CD8-positive, alpha-beta memory T cell (primary cell): ENCODE measurements around the gene DMRTC2. TPM values are rescaled to one million over a fixed set of nuclear protein-coding genes. Genes with fewer than 3 reads are reported as not detected.

Experiments used
- CTCF ChIA-PET: fragments of 350-600 bp; sonication (Branson Sonifier 250); formaldehyde crosslinking; loops from one replicate; lab custom pipeline; 2021; ENCODE audit warnings: antibody characterized with exemption; lab: Charles Lee
- POLR2A ChIA-PET: fragments of 350-600 bp; sonication (Branson Sonifier 250); formaldehyde crosslinking; loops from one replicate; lab custom pipeline; 2021; ENCODE audit warnings: antibody characterized with exemption; lab: Charles Lee
- DNase-seq, 5 donors: peaks; one replicate each; pipeline versions ENCODE4 v3.0.0 to v3.0.0-alpha.2; 2020 to 2022; ENCODE audit warnings: mixed read lengths in 1 of 5
- H3K27ac ChIP-seq: one replicate; pipeline ENCODE4 v1.7.0; 2013; ENCODE audit warnings: low read depth, mild to moderate bottlenecking, low read length, moderate library complexity
- H3K27me3 ChIP-seq: 2 replicates; pipeline ENCODE4 v1.7.0; 2013; ENCODE audit warnings: low read length, mild to moderate bottlenecking; ENCODE audit not compliant: insufficient read depth, poor library complexity, severe bottlenecking
- H3K36me3 ChIP-seq: 2 replicates; pipeline ENCODE4 v1.7.0; 2013; ENCODE audit warnings: mild to moderate bottlenecking, low read length, moderate library complexity; ENCODE audit not compliant: insufficient read depth
- H3K4me1 ChIP-seq: 2 replicates; pipeline ENCODE4 v1.7.0; 2013; ENCODE audit warnings: mild to moderate bottlenecking, low read length, moderate library complexity; ENCODE audit not compliant: insufficient read depth
- H3K4me3 ChIP-seq: 2 replicates; pipeline ENCODE4 v1.7.0; 2013; ENCODE audit warnings: mild to moderate bottlenecking, low read length
- H3K9me3 ChIP-seq: 2 replicates; pipeline ENCODE4 v1.7.0; 2013; ENCODE audit warnings: mild to moderate bottlenecking, low read length
- H3K27ac Mint-ChIP-seq, 8 donors: one replicate each; pipeline ENCODE4 v1.8.0; 2020 to 2021; ENCODE audit warnings: mixed read lengths in 8 of 8, mild to moderate bottlenecking in 6 of 8, inconsistent platforms in 3 of 8, moderate library complexity in 3 of 8
- H3K27me3 Mint-ChIP-seq, 2 donors: one replicate each; pipeline ENCODE4 v1.8.0; 2020 to 2021; ENCODE audit warnings: mixed read lengths in 2 of 2, mild to moderate bottlenecking in 1 of 2, moderate library complexity in 1 of 2
- H3K36me3 Mint-ChIP-seq, 3 donors: one replicate each; pipeline ENCODE4 v1.8.0; 2020 to 2021; ENCODE audit warnings: mixed read lengths in 3 of 3, inconsistent platforms in 1 of 3, mild to moderate bottlenecking in 1 of 3
- H3K4me1 Mint-ChIP-seq, 3 donors: one replicate each; pipeline ENCODE4 v1.8.0; 2020 to 2021; ENCODE audit warnings: mixed read lengths in 3 of 3, inconsistent platforms in 1 of 3, mild to moderate bottlenecking in 1 of 3
- H3K4me3 Mint-ChIP-seq, 7 donors: one replicate each; pipeline ENCODE4 v1.8.0; 2020 to 2021; ENCODE audit warnings: mixed read lengths in 7 of 7, mild to moderate bottlenecking in 6 of 7, moderate library complexity in 4 of 7, inconsistent platforms in 2 of 7
- H3K9me3 Mint-ChIP-seq, 5 donors: one replicate each; pipeline ENCODE4 v1.8.0; 2020 to 2022; ENCODE audit warnings: mixed read lengths in 5 of 5, mild to moderate bottlenecking in 3 of 5, moderate library complexity in 2 of 5, inconsistent platforms in 1 of 5
- polyA plus RNA-seq: library from polyadenylated mRNA; unstranded; fragments of 300-500 nt; fragmentation: Illumina TruSeq; gene quantifications from one replicate; pipeline ENCODE4 v1.2.3, GENCODE V29; 2021
- total RNA-seq, 2 experiments: library from RNA; stranded (reverse); gene quantifications; one replicate each; pipeline ENCODE4 v1.2.3, GENCODE V29; 2021

DMRTC2 gene
- total and polyA plus RNA-seq, 3 experiments from 2014 or later: not detected

DNA sequence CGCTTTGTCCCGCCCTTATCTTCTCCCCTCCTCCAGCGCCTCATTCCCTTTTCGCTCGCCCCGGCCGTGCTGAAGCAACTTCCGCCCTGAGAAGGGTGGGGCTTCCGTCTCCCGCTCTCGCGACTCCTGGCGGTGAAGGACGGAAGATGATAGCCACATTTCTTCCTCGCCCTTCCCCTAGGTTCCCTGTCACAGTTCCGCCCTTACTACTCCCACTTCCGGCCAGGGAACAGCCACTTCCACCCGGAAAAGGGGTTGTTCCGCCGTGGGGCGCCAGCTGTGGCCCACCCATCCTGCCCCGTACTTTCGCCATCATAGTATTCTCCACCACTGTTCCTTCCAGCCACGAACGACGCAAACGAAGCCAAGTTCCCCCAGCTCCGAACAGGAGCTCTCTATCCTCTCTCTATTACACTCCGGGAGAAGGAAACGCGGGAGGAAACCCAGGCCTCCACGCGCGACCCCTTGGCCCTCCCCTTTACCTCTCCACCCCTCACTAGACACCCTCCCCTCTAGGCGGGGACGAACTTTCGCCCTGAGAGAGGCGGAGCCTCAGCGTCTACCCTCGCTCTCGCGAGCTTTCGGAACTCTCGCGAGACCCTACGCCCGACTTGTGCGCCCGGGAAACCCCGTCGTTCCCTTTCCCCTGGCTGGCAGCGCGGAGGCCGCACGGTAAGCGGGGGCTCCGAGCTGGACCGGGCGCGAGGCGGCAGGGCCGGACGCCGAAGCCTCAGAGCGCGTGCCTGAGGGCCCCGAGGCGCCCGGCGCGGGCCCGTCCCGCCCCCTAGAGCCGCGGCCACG is 15.0 kb downstream of the DMRTC2 start, which contains the start of gene RPS19:
TSS of gene RPS19 (plus strand) at position 638 of the 801 bp plus-strand sequence. CDS start 520 bp downstream, outside the sequence.
- Histone ChIP-seq H3K4me1 (peaks cover 48% of the 10 kb centered on the region), H3K4me3 (peak within 1 kb of the TSS; percentile 79), H3K27me3 (no peaks in the 10 kb centered on the region), H3K9me3 (no peaks in the 10 kb centered on the region), H3K36me3 (peaks cover 37% of the 10 kb centered on the region), H3K27ac (peak within 1 kb of the TSS; percentile 93)
- ChIA-PET CTCF (interaction anchor here (0.6 to 4.5 kb wide), 24 partner anchors 8 to 904 kb away, joined by 3 to 85 read pairs (median 4); partner anchors contain the start of genes ARHGEF1 and RABAC1), POLR2A (interaction anchor here (0.7 to 3.7 kb wide), 14 partner anchors 9 to 596 kb away, joined by 3 to 72 read pairs (median 9); partner anchors contain the start of genes ERFL, HNRNPUL1 and RABAC1)
- H3K4me1 Mint-ChIP-seq: peaks cover 43 to 50% (median 46%) of the 10 kb centered on the region in 3 donors
- H3K27ac Mint-ChIP-seq: peak within 1 kb of the TSS; percentile 86 to 100 (median 96)
- peak; percentile 96 to 99 (median 98) for DNase-seq
- no peaks in the 10 kb centered on the region for H3K9me3 Mint-ChIP-seq
- peaks cover 0 to 4% of the 10 kb centered on the region in 2 donors for H3K27me3 Mint-ChIP-seq
- H3K36me3 Mint-ChIP-seq: peaks cover 5 to 49% (median 20%) of the 10 kb centered on the region in 3 donors
- H3K4me3 Mint-ChIP-seq: peak within 1 kb of the TSS; percentile 88 to 99 (median 92)

DNA sequence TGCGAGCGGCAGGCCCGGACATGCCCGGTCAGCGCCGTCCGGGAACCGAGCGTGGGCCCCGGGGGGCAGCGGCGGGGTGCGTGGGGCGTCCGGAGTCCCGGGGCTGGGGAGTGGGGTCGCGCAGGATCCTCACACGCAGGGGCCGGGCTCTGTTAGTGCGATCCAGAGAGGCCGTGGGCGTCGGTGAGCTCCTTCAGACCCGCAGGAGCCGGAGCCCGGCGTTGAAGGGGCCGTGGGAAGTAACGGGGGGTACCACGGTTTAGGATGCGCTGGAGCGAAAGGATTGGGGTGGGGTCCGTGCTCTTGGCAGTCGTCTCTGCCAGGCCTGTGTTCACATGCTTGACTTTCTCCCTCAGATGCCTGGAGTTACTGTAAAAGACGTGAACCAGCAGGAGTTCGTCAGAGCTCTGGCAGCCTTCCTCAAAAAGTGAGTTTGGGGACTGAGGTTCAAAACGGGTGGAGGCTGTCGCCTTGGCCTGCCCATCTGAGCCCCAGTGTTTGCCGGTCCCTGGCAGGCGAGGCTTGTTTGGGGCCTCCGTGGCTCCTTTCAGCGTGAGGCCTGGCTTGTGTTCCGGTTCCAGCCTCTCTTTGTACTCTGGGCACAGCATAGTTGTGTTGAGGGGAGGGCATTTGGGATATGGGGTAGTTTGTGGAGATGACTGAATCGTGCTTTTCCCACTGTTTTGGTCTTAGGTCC is 15.7 kb downstream of the DMRTC2 start:
- no peaks in the 10 kb centered on the region for H3K9me3 ChIP-seq
- H3K4me3 Mint-ChIP-seq: peak overlapping the region; percentile 87 to 99 (median 92)
- H3K27me3 Mint-ChIP-seq: peaks cover 0 to 4% of the 10 kb centered on the region in 2 donors
- peak overlapping the region; percentile 93 for H3K27ac ChIP-seq
- peak overlapping the region; percentile 85 to 100 (median 94) for H3K27ac Mint-ChIP-seq
- peaks cover 44% of the 10 kb centered on the region for H3K36me3 ChIP-seq
- peaks cover 55% of the 10 kb centered on the region for H3K4me1 ChIP-seq
- no peak for DNase-seq
- H3K36me3 Mint-ChIP-seq: peaks cover 5 to 55% (median 20%) of the 10 kb centered on the region in 3 donors
- ChIA-PET POLR2A (interaction anchor here (1.0 to 3.7 kb wide), 14 partner anchors 8 to 596 kb away, joined by 3 to 72 read pairs (median 8); partner anchors contain the start of genes ERFL, HNRNPUL1 and RABAC1), CTCF (interaction anchor here (1.0 to 4.5 kb wide), 19 partner anchors 8 to 384 kb away, joined by 3 to 85 read pairs (median 6); partner anchors contain the start of genes ARHGEF1 and RABAC1)
- no peaks in the 10 kb centered on the region for H3K9me3 Mint-ChIP-seq
- peak overlapping the region; percentile 79 for H3K4me3 ChIP-seq
- H3K4me1 Mint-ChIP-seq: peaks cover 46 to 55% (median 51%) of the 10 kb centered on the region in 3 donors
- no peaks in the 10 kb centered on the region for H3K27me3 ChIP-seq

DNA sequence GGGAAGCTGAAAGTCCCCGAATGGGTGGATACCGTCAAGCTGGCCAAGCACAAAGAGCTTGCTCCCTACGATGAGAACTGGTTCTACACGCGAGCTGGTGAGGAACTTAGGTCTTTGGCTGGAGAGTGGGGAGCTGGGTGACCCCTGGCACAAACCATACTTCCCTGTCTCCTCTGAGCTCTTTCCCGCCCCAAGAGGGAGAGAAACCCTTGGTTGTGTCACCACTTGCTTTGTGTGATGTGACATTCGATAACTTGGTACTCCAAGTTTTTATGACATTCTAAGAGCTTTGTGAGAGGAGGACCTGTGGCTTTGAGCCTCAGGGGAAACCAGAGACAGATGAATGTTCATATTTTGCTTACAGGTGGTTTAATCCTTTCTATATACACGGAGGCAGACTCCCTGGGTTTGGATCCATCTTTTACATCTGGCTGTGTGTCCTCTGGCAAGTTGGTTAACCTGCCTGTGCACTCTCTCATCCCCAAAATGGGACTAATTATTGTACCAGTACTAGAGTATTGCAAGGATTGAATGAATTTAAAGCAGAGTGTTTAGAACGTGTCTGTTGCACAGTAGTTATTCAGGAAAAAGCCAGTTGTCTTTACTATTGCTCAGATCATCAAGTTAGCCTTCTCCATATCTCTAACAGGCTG is 16.4 kb downstream of the DMRTC2 start:
- H3K4me1 ChIP-seq: peaks cover 57% of the 10 kb centered on the region
- Mint-ChIP-seq H3K27ac (peak overlapping the region; percentile 85 to 100 (median 94)), H3K9me3 (no peaks in the 10 kb centered on the region), H3K4me1 (peaks cover 48 to 58% (median 53%) of the 10 kb centered on the region in 3 donors), H3K36me3 (peaks cover 5 to 58% (median 20%) of the 10 kb centered on the region in 3 donors), H3K4me3 (peak overlapping the region; percentile 87 to 99 (median 92)), H3K27me3 (peaks cover 0 to 4% of the 10 kb centered on the region in 2 donors)
- ChIA-PET CTCF (interaction anchor here (2.0 to 4.5 kb wide), 8 partner anchors 11 to 97 kb away, joined by 7 to 85 read pairs (median 26); partner anchors contain the start of genes ARHGEF1 and RABAC1), POLR2A (interaction anchor here (1.0 to 3.7 kb wide), 6 partner anchors 12 to 97 kb away, joined by 3 to 72 read pairs (median 22); partner anchors contain the start of gene RABAC1)
- H3K27me3 ChIP-seq: no peaks in the 10 kb centered on the region
- H3K27ac ChIP-seq: peak overlapping the region; percentile 93
- peak overlapping the region; percentile 79 for H3K4me3 ChIP-seq
- H3K36me3 ChIP-seq: peaks cover 48% of the 10 kb centered on the region
- H3K9me3 ChIP-seq: no peaks in the 10 kb centered on the region
- DNase-seq: no peak

DNA sequence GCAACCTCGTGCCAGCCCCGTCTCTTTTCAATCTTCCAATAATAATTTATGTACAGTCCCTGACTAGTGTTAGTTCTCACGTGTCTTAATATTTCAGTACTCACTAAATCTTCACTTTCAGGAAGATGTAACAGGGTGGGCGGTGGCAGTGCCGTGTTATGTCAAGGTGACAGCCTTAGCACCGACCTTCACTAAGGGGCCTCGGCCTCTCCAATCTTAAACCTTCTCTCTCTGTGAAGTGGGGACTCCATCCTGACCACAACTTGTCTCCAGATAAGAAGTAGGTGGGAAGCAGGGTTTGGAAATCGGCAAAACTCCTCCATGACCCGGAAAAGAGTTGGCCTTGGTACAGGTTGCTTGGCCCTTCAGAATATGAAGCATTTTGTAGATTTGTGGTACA is 17.0 kb downstream of the DMRTC2 start:
- Mint-ChIP-seq H3K27ac (peak overlapping the region; percentile 51 to 100 (median 92)), H3K9me3 (no peaks in the 10 kb centered on the region), H3K27me3 (peaks cover 0 to 4% of the 10 kb centered on the region in 2 donors), H3K36me3 (peaks cover 5 to 62% (median 20%) of the 10 kb centered on the region in 3 donors), H3K4me1 (peaks cover 51 to 62% (median 56%) of the 10 kb centered on the region in 3 donors), H3K4me3 (peak overlapping the region; percentile 87 to 99 (median 92))
- POLR2A ChIA-PET: interaction anchor here (1.0 to 3.7 kb wide), 5 partner anchors 11 to 84 kb away, joined by 3 to 72 read pairs (median 24); no protein-coding TSS in a partner anchor
- H3K4me1 ChIP-seq: peaks cover 62% of the 10 kb centered on the region
- H3K9me3 ChIP-seq: no peaks in the 10 kb centered on the region
- DNase-seq: no peak
- H3K4me3 ChIP-seq: no peak overlapping the region
- CTCF ChIA-PET: interaction anchor here (0.7 to 16.3 kb wide), 8 partner anchors 10 to 173 kb away, joined by 3 to 227 read pairs (median 31); partner anchors contain the start of genes ARHGEF1 and RABAC1
- H3K27me3 ChIP-seq: no peaks in the 10 kb centered on the region
- H3K36me3 ChIP-seq: peaks cover 49% of the 10 kb centered on the region
- H3K27ac ChIP-seq: peak overlapping the region; percentile 93

DNA sequence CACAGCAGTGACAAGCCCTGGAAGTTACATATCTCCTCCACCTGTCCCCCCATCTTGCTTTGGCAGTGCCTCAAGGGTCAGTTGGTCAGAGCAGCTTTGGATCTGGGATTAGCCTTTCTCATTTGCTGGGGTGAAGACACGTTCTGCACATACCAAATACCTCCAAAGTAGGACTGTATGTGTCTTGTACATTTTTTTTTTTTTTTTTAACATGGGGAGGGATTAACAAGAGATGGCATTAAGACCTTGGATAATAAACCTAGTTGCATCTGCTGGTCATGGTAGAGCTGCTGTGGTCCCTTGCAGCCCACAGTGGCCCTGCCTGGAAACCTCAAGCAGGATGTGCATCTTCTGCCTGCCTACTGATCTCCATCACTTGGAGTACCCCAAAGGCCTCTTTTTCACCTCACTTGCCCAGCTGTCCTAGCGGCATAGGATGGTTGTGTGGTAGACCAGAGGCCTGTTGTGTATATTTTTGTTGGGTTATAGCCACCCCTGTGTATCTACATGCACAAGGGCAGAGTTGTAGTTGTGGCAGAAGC is 17.7 kb downstream of the DMRTC2 start:
- Mint-ChIP-seq H3K27me3 (no peaks in the 10 kb centered on the region), H3K9me3 (no peaks in the 10 kb centered on the region), H3K36me3 (peaks cover 5 to 66% (median 20%) of the 10 kb centered on the region in 3 donors), H3K4me1 (peaks cover 51 to 62% (median 56%) of the 10 kb centered on the region in 3 donors), H3K4me3 (peak overlapping the region; percentile 62 to 94 (median 90)), H3K27ac (peak overlapping the region; percentile 51 to 95 (median 82))
- ChIA-PET CTCF (interaction anchor here (0.7 to 16.3 kb wide), 5 partner anchors 12 to 172 kb away, joined by 3 to 227 read pairs (median 3); partner anchors contain the start of gene ARHGEF1), POLR2A (interaction anchor here (0.6 to 1.3 kb wide), 6 partner anchors 9 to 83 kb away, joined by 3 to 7 read pairs (median 4); no protein-coding TSS in a partner anchor)
- Histone ChIP-seq H3K4me3 (peak overlapping the region; percentile 7), H3K27ac (peak overlapping the region; percentile 93), H3K9me3 (no peaks in the 10 kb centered on the region), H3K4me1 (peaks cover 69% of the 10 kb centered on the region), H3K27me3 (no peaks in the 10 kb centered on the region), H3K36me3 (peaks cover 49% of the 10 kb centered on the region)
- peak in 1 of 5 donors; percentile 26 for DNase-seq

DNA sequence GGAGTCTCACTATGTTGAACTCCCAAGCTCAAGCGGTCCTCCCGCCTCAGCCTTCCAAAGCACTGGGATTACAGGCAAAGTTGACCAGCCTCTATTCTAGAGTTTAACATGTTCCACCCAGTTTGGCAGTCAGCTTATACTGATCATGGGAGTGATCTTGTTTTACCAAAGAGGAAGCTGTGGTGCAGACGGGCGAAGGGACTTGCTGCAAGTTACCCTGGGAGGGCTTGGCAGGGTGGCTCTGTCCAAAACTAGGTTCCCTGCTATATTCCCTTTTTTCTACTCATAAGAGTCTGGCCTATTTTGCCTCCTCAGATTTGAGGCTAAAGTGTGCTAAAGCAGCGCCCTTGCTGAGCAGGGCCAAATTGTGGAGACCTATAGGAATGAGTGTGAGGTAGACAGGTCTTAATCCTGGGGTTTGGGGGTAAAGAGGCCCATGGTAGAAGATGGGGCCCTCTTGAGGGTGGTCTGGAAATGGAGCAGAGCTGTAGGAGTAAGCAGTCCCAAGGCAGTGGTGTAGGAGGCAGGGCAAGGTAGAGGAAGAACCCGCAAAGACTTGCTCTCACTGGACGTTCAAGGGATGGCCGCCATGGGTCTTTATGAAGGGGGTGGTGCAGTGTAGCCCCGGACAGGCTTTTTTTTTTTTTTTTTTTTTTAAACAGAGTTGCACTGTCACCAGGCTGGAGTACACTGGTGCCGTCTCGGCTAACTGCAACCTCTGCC is 18.5 kb downstream of the DMRTC2 start:
- H3K27ac ChIP-seq: peak overlapping the region; percentile 12
- H3K9me3 Mint-ChIP-seq: no peaks in the 10 kb centered on the region
- ChIA-PET POLR2A (interaction anchor here (0.6 to 1.3 kb wide), 7 partner anchors 8 to 1293 kb away, joined by 3 to 7 read pairs (median 4); no protein-coding TSS in a partner anchor), CTCF (interaction anchor here (0.9 to 16.3 kb wide), 5 partner anchors 11 to 172 kb away, joined by 3 to 227 read pairs (median 5); partner anchors contain the start of gene ARHGEF1)
- H3K4me3 Mint-ChIP-seq: peak overlapping the region in 4 of 7 donors; percentile 47 to 90 (median 86)
- H3K4me3 ChIP-seq: no peak overlapping the region
- peaks cover 52% of the 10 kb centered on the region for H3K36me3 ChIP-seq
- peak overlapping the region; percentile 29 to 89 (median 74) for H3K27ac Mint-ChIP-seq
- peaks cover 5 to 74% (median 24%) of the 10 kb centered on the region in 3 donors for H3K36me3 Mint-ChIP-seq
- no peaks in the 10 kb centered on the region for H3K9me3 ChIP-seq
- no peaks in the 10 kb centered on the region for H3K27me3 Mint-ChIP-seq
- no peaks in the 10 kb centered on the region for H3K27me3 ChIP-seq
- peaks cover 59 to 70% (median 64%) of the 10 kb centered on the region in 3 donors for H3K4me1 Mint-ChIP-seq
- DNase-seq: no peak
- H3K4me1 ChIP-seq: peaks cover 78% of the 10 kb centered on the region
